Cardiac muscle cell (in vitro differentiated cells and primary cell): Measurements from ENCODE around the gene SPTB. TPM values are rescaled to one million over a fixed set of nuclear protein-coding genes. Genes with fewer than 3 reads are reported as not detected.

ENCODE experiments used
- DNase-seq, 2 donors: peaks; one replicate each; pipeline versions ENCODE4 v3.0.0 to v3.0.0-alpha.2; 2010 to 2017; ENCODE audit warnings: low read depth in 1 of 2, low spot score in 1 of 2
- H3K27ac ChIP-seq: fragments of 200-600 bp; sonication (generic); 2 replicates; pipeline ENCODE4 v1.5.1; 2016
- H3K27me3 ChIP-seq: fragments of 200-600 bp; sonication (generic); 2 replicates; pipeline ENCODE4 v1.6.0; 2016; ENCODE audit warnings: control low read depth
- H3K36me3 ChIP-seq: fragments of 200-600 bp; sonication (generic); 2 replicates; pipeline ENCODE4 v1.5.1; 2016; ENCODE audit warnings: control low read depth
- H3K4me1 ChIP-seq: fragments of 200-600 bp; sonication (generic); 2 replicates; pipeline ENCODE4 v1.8.1; 2017; ENCODE audit warnings: low read depth, mild to moderate bottlenecking, mixed run types
- H3K4me3 ChIP-seq: fragments of 200-600 bp; sonication (generic); 2 replicates; pipeline ENCODE4 v1.5.1; 2016; ENCODE audit warnings: mild to moderate bottlenecking
- H3K9me3 ChIP-seq: fragments of 200-600 bp; sonication (generic); 2 replicates; pipeline ENCODE4 v1.5.1; 2017; ENCODE audit warnings: low read depth, mild to moderate bottlenecking, control low read depth
- CTCF ChIP-seq: IDR thresholded peaks from 2 replicates; pipeline ENCODE4 v1.5.1; 2012; ENCODE audit warnings: low read depth, mild to moderate bottlenecking, low read length
- polyA plus RNA-seq: library from polyadenylated mRNA; unstranded; fragments of >200 nt; fragmentation: Nextera tagmentation; extraction: Ambion mirVana; gene quantifications from 2 replicates; pipeline ENCODE4 v1.2.1, GENCODE V29; 2016
- total RNA-seq: library from RNA; depleted of rRNA; stranded (reverse); fragments of >200 nt; gene quantifications from 2 replicates; pipeline ENCODE4 v1.2.3, GENCODE V29; 2016

The SPTB gene
- total RNA-seq (9.2 and 13.6 TPM in 2 replicates), polyA plus RNA-seq (6.4 and 9.9 TPM in 2 replicates)

- peaks cover 90% of the 10 kb centered on the region for H3K27me3 ChIP-seq
- DNase-seq, result peak in 1 of 2 donors; percentile 63
Observed at GRCh38 chr14:64879635-64880220, at the start of gene SPTB. Gene SPTB (minus strand): TSS chr14:64879907. CDS start chr14:64823094, 56,813 bp downstream.

GRCh38 chr14:64929014-64929359 is 49.3 kb upstream of the SPTB start:
- Histone ChIP-seq H3K27ac (no peak overlapping the region), H3K27me3 (no peaks in the 10 kb centered on the region), H3K4me1 (peaks cover 6% of the 10 kb centered on the region), H3K9me3 (no peaks in the 10 kb centered on the region), H3K4me3 (no peak overlapping the region), H3K36me3 (peaks cover 44% of the 10 kb centered on the region)
- DNase-seq, result no peak
- TF ChIP-seq CTCF, result no peak

More at GRCh38 chr14:64879635-64880220, at the start of gene SPTB:
- no peaks in the 10 kb centered on the region for H3K36me3 ChIP-seq
- TF ChIP-seq CTCF, result no peak
- H3K4me3 ChIP-seq, result peak within 1 kb of the TSS; percentile 73
- H3K4me1 ChIP-seq, result no peaks in the 10 kb centered on the region
- no peak within 1 kb of the TSS for H3K27ac ChIP-seq
- H3K9me3 ChIP-seq, result no peaks in the 10 kb centered on the region

- Histone ChIP-seq H3K36me3 (peaks cover 45% of the 10 kb centered on the region), H3K27me3 (no peaks in the 10 kb centered on the region), H3K4me3 (no peak overlapping the region), H3K9me3 (no peaks in the 10 kb centered on the region), H3K27ac (no peak overlapping the region), H3K4me1 (peaks cover 6% of the 10 kb centered on the region)
- DNase-seq, result no peak
- no peak for TF ChIP-seq CTCF
Observed at GRCh38 chr14:64928239-64929013, 48.7 kb upstream of the SPTB start.

- peaks cover 6% of the 10 kb centered on the region for H3K4me1 ChIP-seq
- peaks cover 33% of the 10 kb centered on the region for H3K36me3 ChIP-seq
- no peaks in the 10 kb centered on the region for H3K9me3 ChIP-seq
- no peak for DNase-seq
- peak overlapping the region; percentile 82 for H3K27ac ChIP-seq
- no peaks in the 10 kb centered on the region for H3K27me3 ChIP-seq
- H3K4me3 ChIP-seq, result no peak overlapping the region
- no peak for TF ChIP-seq CTCF
Observed at GRCh38 chr14:64927031-64927430, 47.3 kb upstream of the SPTB start.

GRCh38 chr14:64926398-64926995 is 46.8 kb upstream of the SPTB start:
- H3K4me3 ChIP-seq, result no peak overlapping the region
- no peak for TF ChIP-seq CTCF
- no peaks in the 10 kb centered on the region for H3K9me3 ChIP-seq
- peak overlapping the region; percentile 82 for H3K27ac ChIP-seq
- peaks cover 27% of the 10 kb centered on the region for H3K36me3 ChIP-seq
- H3K4me1 ChIP-seq, result peaks cover 6% of the 10 kb centered on the region
- DNase-seq, result no peak
- H3K27me3 ChIP-seq, result no peaks in the 10 kb centered on the region
